HEK293 (cell line): ENCODE data around the gene RCOR1.
"Not testable (repeated sequence)": the region's sequence is repeated elsewhere in the genome, so short reads cannot be mapped to it uniquely, and the experiment has no call there.

Source experiments
- CTCF ChIA-PET: fragments of 350-600 bp; formaldehyde crosslinking; extraction: SDS; loops from one replicate; lab custom pipeline; 2021; ENCODE audit warnings: antibody characterized with exemption; lab: Yijun Ruan, JAX
- POLR2A ChIA-PET: fragments of 300-600 bp; formaldehyde crosslinking; extraction: SDS; loops from one replicate; lab custom pipeline; 2020; ENCODE audit warnings: antibody characterized with exemption, inconsistent platforms; lab: Yijun Ruan, JAX
- H3K27ac ChIP-seq: fragments of 200-500 bp; sonication (Bioruptor generic); 2 replicates; pipeline ENCODE4 v1.5.1; 2014; ENCODE audit warnings: low read depth, low read length, control low read depth, inconsistent platforms; ENCODE audit errors: extremely low read depth
- H3K36me3 ChIP-seq, 2 experiments: fragments of 200-500 bp in 1 of 2; sonication (Bioruptor generic) in 1 of 2; 1 replicate in 1 of 2; 2 replicates in 1 of 2; pipeline ENCODE4 v1.5.1; 2014 to 2017; ENCODE audit warnings: inconsistent platforms in 2 of 2, low read length in 2 of 2; ENCODE audit not compliant: control insufficient read depth in 2 of 2, insufficient read depth in 1 of 2
- H3K4me1 ChIP-seq: fragments of 200-500 bp; sonication (Bioruptor generic); 2 replicates; pipeline ENCODE4 v1.5.1; 2014; ENCODE audit warnings: mild to moderate bottlenecking, low read length, inconsistent platforms; ENCODE audit not compliant: control insufficient read depth, insufficient read depth
- H3K4me3 ChIP-seq: 2 replicates; pipeline ENCODE4 v1.5.1; 2011; ENCODE audit warnings: low read depth, mild to moderate bottlenecking, control low read depth, low read length, moderate library complexity
- H3K9me3 ChIP-seq: fragments of 200-500 bp; sonication (Bioruptor generic); 2 replicates; pipeline ENCODE4 v1.5.1; 2014; ENCODE audit warnings: low read depth, low read length, inconsistent platforms; ENCODE audit not compliant: control insufficient read depth, insufficient read depth
- GLI2 ChIP-seq: fragments of 450-650 bp; formaldehyde crosslinking; IDR thresholded peaks from 2 replicates; pipeline ENCODE4; 2017; ENCODE audit warnings: missing biosample characterization, missing genetic modification characterization, low read depth, borderline replicate concordance
- HOXD13 ChIP-seq: sonication (generic); formaldehyde crosslinking; IDR thresholded peaks from 2 replicates; pipeline ENCODE4 v1.8.0; 2022; ENCODE audit warnings: missing genetic modification reagents, borderline replicate concordance
- PBX3 ChIP-seq: sonication (generic); formaldehyde crosslinking; IDR thresholded peaks from 2 replicates; pipeline ENCODE4 v1.8.1; 2022; ENCODE audit warnings: mild to moderate bottlenecking, moderate library complexity, missing genetic modification reagents
- REPIN1 ChIP-seq: fragments of 450-650 bp; formaldehyde crosslinking; IDR thresholded peaks from 2 replicates; pipeline ENCODE4 v1.5.1; 2017; ENCODE audit warnings: missing biosample characterization, missing genetic modification characterization, low read depth
- ZBTB10 ChIP-seq: fragments of 450-650 bp; formaldehyde crosslinking; IDR thresholded peaks from 2 replicates; pipeline ENCODE4 v1.5.1; 2016; ENCODE audit warnings: missing biosample characterization, missing genetic modification characterization
- ZBTB21 ChIP-seq: fragments of 450-650 bp; formaldehyde crosslinking; IDR thresholded peaks from 2 replicates; pipeline ENCODE4 v1.5.1; 2017; ENCODE audit warnings: missing biosample characterization, missing genetic modification characterization
- ZNF140 ChIP-seq: fragments of 450-650 bp; formaldehyde crosslinking; IDR thresholded peaks from 2 replicates; pipeline ENCODE4 v1.5.1; 2016; ENCODE audit warnings: missing biosample characterization, missing genetic modification characterization
- ZNF324 ChIP-seq: fragments of 450-650 bp; formaldehyde crosslinking; IDR thresholded peaks from 2 replicates; pipeline ENCODE4 v1.5.1; 2016; ENCODE audit warnings: missing biosample characterization, missing genetic modification characterization
- ZNF362 ChIP-seq: fragments of 450-650 bp; formaldehyde crosslinking; IDR thresholded peaks from 2 replicates; pipeline ENCODE4 v1.5.1; 2016; ENCODE audit warnings: missing biosample characterization, missing genetic modification characterization
- ZNF391 ChIP-seq: fragments of 450-650 bp; formaldehyde crosslinking; IDR thresholded peaks from 2 replicates; pipeline ENCODE4 v1.5.1; 2016; ENCODE audit warnings: low read depth, missing biosample characterization, missing genetic modification characterization, borderline replicate concordance
- ZNF404 ChIP-seq: fragments of 450-650 bp; formaldehyde crosslinking; IDR thresholded peaks from 2 replicates; pipeline ENCODE4 v1.5.1; 2017; ENCODE audit warnings: missing biosample characterization, missing genetic modification characterization
- ZNF501 ChIP-seq: fragments of 450-650 bp; formaldehyde crosslinking; IDR thresholded peaks from 2 replicates; pipeline ENCODE4 v1.5.1; 2016; ENCODE audit warnings: missing biosample characterization, missing genetic modification characterization
- ZNF558 ChIP-seq: fragments of 450-650 bp; formaldehyde crosslinking; IDR thresholded peaks from 2 replicates; pipeline ENCODE4 v1.5.1; 2016; ENCODE audit warnings: missing biosample characterization, missing genetic modification characterization
- ZNF580 ChIP-seq: fragments of 450-650 bp; formaldehyde crosslinking; IDR thresholded peaks from 2 replicates; pipeline ENCODE4 v1.5.1; 2016; ENCODE audit warnings: missing biosample characterization, missing genetic modification characterization
- ZNF843 ChIP-seq: fragments of 450-650 bp; formaldehyde crosslinking; IDR thresholded peaks from 2 replicates; pipeline ENCODE4 v1.5.1; 2016; ENCODE audit warnings: missing biosample characterization, missing genetic modification characterization

RCOR1 gene

GRCh38 chr14:102545461-102546265, 46.8 kb upstream of the RCOR1 start (continued):
- TF ChIP-seq ZBTB10 (tag by site-specific recombination) (no peak), ZNF843 (tag by site-specific recombination) (no peak), ZNF501 (tag by site-specific recombination) (no peak)

DNA sequence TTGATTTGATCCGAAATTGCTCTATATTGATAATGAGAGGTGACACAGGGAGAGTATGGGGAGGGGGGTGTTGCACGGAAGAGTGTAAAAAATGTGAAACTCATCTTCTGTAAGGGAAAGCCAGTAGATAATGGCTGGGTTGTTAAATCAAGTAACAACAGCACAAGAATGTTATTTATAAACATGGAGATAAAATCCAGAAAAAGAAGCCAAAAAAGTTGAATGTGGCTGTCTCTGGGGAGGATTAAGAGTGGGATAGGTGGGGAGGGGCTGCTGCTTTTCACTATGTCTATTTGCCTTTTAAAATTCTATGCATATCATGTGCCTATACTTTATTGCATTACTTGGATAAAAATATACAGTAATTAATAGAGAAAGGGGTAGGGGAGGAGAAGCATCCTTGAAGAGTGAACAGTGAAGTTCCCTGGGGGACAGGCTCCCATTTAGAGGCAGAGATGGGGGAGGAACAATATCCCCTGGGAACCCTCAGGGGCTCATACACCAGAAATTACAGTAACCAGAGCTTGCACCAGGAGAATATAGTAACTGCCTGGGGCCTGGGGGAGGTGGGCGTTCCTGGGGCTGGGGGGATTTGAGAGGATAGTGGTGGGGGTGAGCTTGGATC, 43.7 kb upstream of the RCOR1 start:
- no peaks in the 10 kb centered on the region; the same call in 1 of the 2 replicates for H3K4me1 ChIP-seq
- no peaks in the 10 kb centered on the region for H3K9me3 ChIP-seq
- H3K4me3 ChIP-seq: no peak overlapping the region
- no peak for TF ChIP-seq REPIN1 (tag by site-specific recombination)
- no peak for TF ChIP-seq ZNF404 (tag by site-specific recombination)
- no peak for TF ChIP-seq ZNF362 (tag by site-specific recombination)
- no peak for TF ChIP-seq PBX3
- no peak for TF ChIP-seq ZNF140 (tag by site-specific recombination)
- TF ChIP-seq ZNF391: no peak
- no peak for TF ChIP-seq ZNF324 (tag by site-specific recombination)
- no peak for TF ChIP-seq HOXD13 (CRISPR knock-in tag)
- no peak for TF ChIP-seq GLI2 (tag by site-specific recombination)
- TF ChIP-seq ZNF558 (tag by site-specific recombination): no peak
- TF ChIP-seq ZBTB21: no peak
- no peak for TF ChIP-seq ZNF580 (tag by site-specific recombination)
- TF ChIP-seq, all 188 proteins: peak for 0
- CTCF ChIA-PET: interaction anchor here (0.7 kb wide), 1 partner anchor 24 kb away, joined by 3 read pairs; no protein-coding TSS in a partner anchor
- no peak overlapping the region for H3K27ac ChIP-seq
- POLR2A ChIA-PET: interaction anchor here (0.5 to 0.7 kb wide), 3 partner anchors 10 to 137 kb away, joined by 3 to 10 read pairs (median 4); no protein-coding TSS in a partner anchor
- H3K36me3 ChIP-seq: no peaks in the 10 kb centered on the region

GRCh38 chr14:102550927-102551401, 41.5 kb upstream of the RCOR1 start:
- H3K9me3 ChIP-seq, H3K4me1 ChIP-seq, POLR2A ChIA-PET, H3K36me3 ChIP-seq, H3K4me3 ChIP-seq, H3K27ac ChIP-seq, CTCF ChIA-PET: not testable (repeated sequence)
